Esophagus muscularis mucosa (tissue), 4 donors: ENCODE data around the gene MCM3. TPM values are rescaled to one million over a fixed set of nuclear protein-coding genes. Genes with fewer than 3 reads are reported as not detected.

Source experiments
- DNase-seq: peaks from one replicate; pipeline ENCODE4 v3.0.0-alpha.2; 2017; ENCODE audit errors: extremely low spot score
- H3K27ac ChIP-seq, 4 donors: fragments of 200-600 bp; sonication (generic); replicated peaks in 1 of 4; 1 replicate in 3 of 4; 2 replicates in 1 of 4; pipeline ENCODE4 v1.5.1; 2016 to 2019; ENCODE audit warnings: mild to moderate bottlenecking in 1 of 4
- H3K27me3 ChIP-seq, 4 donors: fragments of 200-600 bp; sonication (generic); one replicate each; pipeline versions ENCODE4 v1.5.1 to v1.6.0; 2016 to 2019
- H3K36me3 ChIP-seq, 4 donors: fragments of 200-600 bp; sonication (generic); one replicate each; pipeline ENCODE4 v1.5.1; 2016 to 2019
- H3K4me1 ChIP-seq, 4 donors: fragments of 200-600 bp; sonication (generic); one replicate each; pipeline ENCODE4 v1.5.1; 2016 to 2019
- H3K4me3 ChIP-seq, 4 donors: fragments of 200-600 bp; sonication (generic); 1 replicate in 2 of 4; 2 replicates in 2 of 4; pipeline ENCODE4 v1.5.1; 2016 to 2019; ENCODE audit warnings: mild to moderate bottlenecking in 4 of 4, moderate library complexity in 1 of 4
- H3K9me3 ChIP-seq, 4 donors: fragments of 200-600 bp; sonication (generic); 1 replicate in 3 of 4; 2 replicates in 1 of 4; pipeline ENCODE4 v1.5.1; 2016 to 2019
- CTCF ChIP-seq, 3 experiments: fragments of 200-600 bp in 2 of 3; fragments of 450-650 bp in 1 of 3; sonication (generic) in 2 of 3; IDR thresholded peaks; one replicate each; pipeline ENCODE4 v1.5.1; 2017 to 2019; ENCODE audit warnings: antibody characterized with exemption in 3 of 3, mild to moderate bottlenecking in 2 of 3, moderate library complexity in 1 of 3
- EP300 ChIP-seq: sonication (generic); formaldehyde crosslinking; IDR thresholded peaks from one replicate; pipeline ENCODE4 v1.6.1; 2017; ENCODE audit warnings: antibody characterized with exemption
- POLR2A ChIP-seq: fragments of 450-650 bp; IDR thresholded peaks from one replicate; pipeline ENCODE4 v1.6.1; 2017; ENCODE audit warnings: antibody characterized with exemption, moderate library complexity, mild to moderate bottlenecking, low read depth
- POLR2AphosphoS5 ChIP-seq, 2 donors: sonication (generic); formaldehyde crosslinking; IDR thresholded peaks; one replicate each; pipeline ENCODE4 v1.6.1; 2017; ENCODE audit warnings: antibody characterized with exemption in 2 of 2
- WGBS: methylation state at CpG from one replicate; pipeline ENCODE4 v1.1.5; 2018; 5-methylcytosine and 5-hydroxymethylcytosine counted together
- intact Hi-C: fragments of 100-400 bp; cut with DNase I; formaldehyde crosslinking; loops from one replicate; pipeline ENCODE4 v1.15.1; 2023
- total RNA-seq, 4 donors: library from RNA; depleted of rRNA; stranded (reverse); fragments of >200 nt; gene quantifications; one replicate each; pipeline versions ENCODE4 v1.1.0 to v1.2.1, GENCODE V29; 2016

MCM3 gene
- total RNA-seq, 4 donors from 2014 or later = 32.4 to 42.6 (median 41.1) TPM

GRCh38 chr6:52328303-52328662 lies 43.7 kb upstream of the MCM3 start:
- no peak for DNase-seq
- H3K4me3 ChIP-seq = no peak overlapping the region
- intact Hi-C loops = no loop called here
- no peak overlapping the region for H3K27ac ChIP-seq
- H3K27me3 ChIP-seq = no peaks in the 10 kb centered on the region
- H3K4me1 ChIP-seq = no peaks in the 10 kb centered on the region
- no peak for TF ChIP-seq POLR2A
- no peaks in the 10 kb centered on the region for H3K36me3 ChIP-seq
- no peaks in the 10 kb centered on the region for H3K9me3 ChIP-seq
- WGBS = 87% methylated on average over 2 of the region's 2 CpGs

- H3K36me3 ChIP-seq = no peaks in the 10 kb centered on the region
- intact Hi-C loops = no loop called here
- H3K4me3 ChIP-seq = no peak overlapping the region
- TF ChIP-seq POLR2AphosphoS5 (IDR thresholded peaks at IDR 0.05) = no peak
- no peak for TF ChIP-seq CTCF (IDR thresholded peaks at IDR 0.05)
- no peak overlapping the region for H3K27ac ChIP-seq
- DNase-seq = no peak
- no peaks in the 10 kb centered on the region for H3K27me3 ChIP-seq
- H3K4me1 ChIP-seq = no peaks in the 10 kb centered on the region
- no peaks in the 10 kb centered on the region for H3K9me3 ChIP-seq
- WGBS = 93% methylated on average over 3 of the region's 3 CpGs
Observed at GRCh38 chr6:52326540-52327364, 42.2 kb upstream of the MCM3 start.

- H3K9me3 ChIP-seq = no peaks in the 10 kb centered on the region
- no peak overlapping the region for H3K27ac ChIP-seq
- H3K27me3 ChIP-seq = no peaks in the 10 kb centered on the region
- DNase-seq = no peak
- intact Hi-C loops = no loop called here
- TF ChIP-seq POLR2AphosphoS5 (IDR thresholded peaks at IDR 0.05) (no peak), POLR2A (no peak), CTCF (IDR thresholded peaks at IDR 0.05) (no peak), EP300 (no peak)
- no peaks in the 10 kb centered on the region for H3K4me1 ChIP-seq
- no peak overlapping the region for H3K4me3 ChIP-seq
- H3K36me3 ChIP-seq = no peaks in the 10 kb centered on the region
- WGBS = 85% methylated on average over 14 of the region's 14 CpGs
Observed at GRCh38 chr6:52325695-52326471, 41.3 kb upstream of the MCM3 start.

GRCh38 chr6:52324189-52324588 lies 39.6 kb upstream of the MCM3 start:
- Histone ChIP-seq H3K4me3 (no peak overlapping the region), H3K9me3 (no peaks in the 10 kb centered on the region), H3K4me1 (no peaks in the 10 kb centered on the region), H3K27me3 (no peaks in the 10 kb centered on the region), H3K36me3 (no peaks in the 10 kb centered on the region), H3K27ac (no peak overlapping the region)
- intact Hi-C loops = no loop called here
- WGBS = 92% methylated on average over 6 of the region's 6 CpGs
- no peak for DNase-seq
- TF ChIP-seq POLR2AphosphoS5 (IDR thresholded peaks at IDR 0.05) = no peak
- TF ChIP-seq CTCF (IDR thresholded peaks at IDR 0.05) = no peak
- TF ChIP-seq EP300 = no peak
- no peak for TF ChIP-seq POLR2A

- TF ChIP-seq POLR2AphosphoS5 (IDR thresholded peaks at IDR 0.05) (no peak), CTCF (IDR thresholded peaks at IDR 0.05) (no peak), EP300 (no peak), POLR2A (no peak)
- H3K27ac ChIP-seq = no peak overlapping the region
- DNase-seq = no peak
- no peaks in the 10 kb centered on the region for H3K9me3 ChIP-seq
- H3K4me1 ChIP-seq = peaks cover 0 to 15% (median 9%) of the 10 kb centered on the region in 4 donors
- intact Hi-C loops = no loop called here
- H3K27me3 ChIP-seq = no peaks in the 10 kb centered on the region
- H3K4me3 ChIP-seq = no peak overlapping the region
- no peaks in the 10 kb centered on the region for H3K36me3 ChIP-seq
- WGBS = 45% methylated on average over 4 of the region's 4 CpGs
Observed at GRCh38 chr6:52317841-52318581, 33.5 kb upstream of the MCM3 start.
